SK-N-SH (cell line): ENCODE results near the gene ANKRD10. TPM values are rescaled to one million over a fixed set of nuclear protein-coding genes. Genes with fewer than 3 reads are reported as not detected.

Experiments used
- CTCF ChIA-PET: fragments of 300-600, 350-600 bp; formaldehyde crosslinking; extraction: SDS; loops from one replicate; lab custom pipeline; 2021; lab: Yijun Ruan, JAX
- POLR2A ChIA-PET: fragments of 350-600 bp; sonication (Branson Sonifier 250); formaldehyde crosslinking; extraction: SDS; loops from one replicate; lab custom pipeline; 2020; ENCODE audit warnings: antibody characterized with exemption, inconsistent platforms; lab: Yijun Ruan, JAX
- DNase-seq: peaks from one replicate; pipeline ENCODE4 v3.0.0; 2012
- H2AFZ ChIP-seq: fragments of 200-600 bp; sonication (generic); 2 replicates; pipeline ENCODE4 v1.8.1; 2016; ENCODE audit warnings: antibody characterized with exemption, mild to moderate bottlenecking, low read depth
- H3F3A ChIP-seq: fragments of 200-600 bp; sonication (generic); replicated peaks from 2 replicates; pipeline ENCODE3; 2016; ENCODE audit warnings: antibody characterized with exemption, mild to moderate bottlenecking; ENCODE audit not compliant: insufficient read depth
- H3K27ac ChIP-seq, 2 experiments: fragments of 200-500 bp in 1 of 2; fragments of 200-600 bp in 1 of 2; sonication (Bioruptor generic) in 1 of 2; sonication (generic), shearing (Covaris generic) in 1 of 2; 2 replicates each; pipeline versions ENCODE4 v1.5.1 to v1.6.1; 2014 to 2016; ENCODE audit warnings: low read depth in 2 of 2, inconsistent platforms in 1 of 2, low read length in 1 of 2, mild to moderate bottlenecking in 1 of 2, mixed read lengths in 1 of 2
- H3K27me3 ChIP-seq: fragments of 200-600 bp; sonication (generic), shearing (Covaris generic); 2 replicates; pipeline ENCODE4 v1.6.1; 2016; ENCODE audit warnings: mixed run types; ENCODE audit not compliant: insufficient read depth
- H3K36me3 ChIP-seq, 2 experiments: fragments of 200-500 bp in 1 of 2; fragments of 200-600 bp in 1 of 2; sonication (Bioruptor generic) in 1 of 2; sonication (generic) in 1 of 2; replicated peaks in 1 of 2; 2 replicates each; pipeline versions ENCODE3 to v1.5.1; 2014 to 2016; ENCODE audit warnings: low read length in 1 of 2, mild to moderate bottlenecking in 1 of 2; ENCODE audit not compliant: insufficient read depth in 2 of 2, control insufficient read depth in 1 of 2
- H3K4me1 ChIP-seq, 2 experiments: fragments of 200-500 bp in 1 of 2; fragments of 200-600 bp in 1 of 2; sonication (Bioruptor generic) in 1 of 2; sonication (generic), shearing (Covaris generic) in 1 of 2; 2 replicates each; pipeline versions ENCODE4 v1.5.1 to v1.6.1; 2014 to 2016; ENCODE audit warnings: low read depth in 1 of 2, low read length in 1 of 2, mixed run types in 1 of 2; ENCODE audit not compliant: insufficient read depth in 2 of 2, control insufficient read depth in 1 of 2
- H3K4me2 ChIP-seq: fragments of 200-600 bp; sonication (generic), shearing (Covaris generic); 2 replicates; pipeline ENCODE4 v1.6.1; 2017; ENCODE audit warnings: mixed run types
- H3K4me3 ChIP-seq, 2 experiments: fragments of 200-500 bp in 1 of 2; fragments of 200-600 bp in 1 of 2; sonication (Bioruptor generic) in 1 of 2; sonication (generic), shearing (Covaris generic) in 1 of 2; 2 replicates each; pipeline versions ENCODE4 v1.5.1 to v1.8.1; 2014 to 2016; ENCODE audit warnings: low read depth in 2 of 2, inconsistent platforms in 1 of 2, low read length in 1 of 2, mild to moderate bottlenecking in 1 of 2, mixed read lengths in 1 of 2, moderate library complexity in 1 of 2
- H3K79me2 ChIP-seq: fragments of 200-600 bp; sonication (generic); 2 replicates; pipeline ENCODE4 v1.8.1; 2017; ENCODE audit warnings: mild to moderate bottlenecking; ENCODE audit not compliant: insufficient read depth
- H3K9ac ChIP-seq: fragments of 200-600 bp; sonication (generic); 2 replicates; pipeline ENCODE4 v1.6.1; 2017; ENCODE audit warnings: mixed run types
- H3K9me2 ChIP-seq: fragments of 200-600 bp; sonication (generic); 2 replicates; pipeline ENCODE4 v1.6.1; 2017; ENCODE audit warnings: mixed run types
- H3K9me3 ChIP-seq: fragments of 200-600 bp; sonication (generic); 2 replicates; pipeline ENCODE4 v1.6.1; 2017; ENCODE audit warnings: mixed run types, mild to moderate bottlenecking, moderate library complexity
- H4K20me1 ChIP-seq: fragments of 200-600 bp; sonication (generic); 2 replicates; pipeline ENCODE4 v1.6.1; 2017; ENCODE audit warnings: mild to moderate bottlenecking, mixed run types; ENCODE audit not compliant: insufficient read depth
- CHD2 ChIP-seq: fragments of 150-350 bp; IDR thresholded peaks from 2 replicates; pipeline ENCODE4 v1.6.1; 2018; ENCODE audit warnings: low read length; ENCODE audit not compliant: partially characterized antibody
- CTCF ChIP-seq: fragments of 200-600 bp; sonication (generic); IDR thresholded peaks from 2 replicates; pipeline ENCODE4 v1.6.1; 2017; ENCODE audit warnings: antibody characterized with exemption, mild to moderate bottlenecking, moderate library complexity
- ELF1 ChIP-seq: IDR thresholded peaks from 2 replicates; pipeline ENCODE4 v1.4.0; 2012
- EZH2phosphoT487 ChIP-seq: fragments of 200-600 bp; sonication (generic); IDR thresholded peaks from 2 replicates; pipeline ENCODE4 v1.6.1; 2017; ENCODE audit warnings: low read depth, mixed run types, mild to moderate bottlenecking, antibody characterized with exemption, moderate library complexity, borderline replicate concordance
- FOSL2 ChIP-seq: IDR thresholded peaks from 2 replicates; pipeline ENCODE4 v1.4.0; 2012; ENCODE audit warnings: low read depth, mild to moderate bottlenecking, moderate library complexity, borderline replicate concordance
- FOXM1 ChIP-seq: IDR thresholded peaks from 2 replicates; pipeline ENCODE4 v1.4.0; 2012; ENCODE audit warnings: low read depth, mild to moderate bottlenecking
- GATA2 ChIP-seq: sonication (generic); formaldehyde crosslinking; IDR thresholded peaks from 2 replicates; pipeline ENCODE4 v1.5.0; 2020; ENCODE audit warnings: mild to moderate bottlenecking, missing genetic modification reagents
- JUND ChIP-seq: IDR thresholded peaks from 2 replicates; pipeline ENCODE4 v1.4.0; 2012
- MXI1 ChIP-seq: IDR thresholded peaks from 2 replicates; pipeline ENCODE4 v1.6.1; 2012; ENCODE audit warnings: mild to moderate bottlenecking, low read depth, low read length, improper control_type of control experiment
- PBX3 ChIP-seq: IDR thresholded peaks from 2 replicates; pipeline ENCODE4; 2012
- POLR2AphosphoS5 ChIP-seq: IDR thresholded peaks from 2 replicates; pipeline ENCODE4 v1.6.1; 2012; ENCODE audit warnings: low read depth, low read length
- REST ChIP-seq: IDR thresholded peaks from 2 replicates; pipeline ENCODE4 v1.6.1; 2012; ENCODE audit warnings: mild to moderate bottlenecking, low read depth, low read length, moderate library complexity
- RFX5 ChIP-seq: IDR thresholded peaks from 2 replicates; pipeline ENCODE4 v1.6.1; 2012; ENCODE audit warnings: mild to moderate bottlenecking, improper control_type of control experiment, low read length
- RXRA ChIP-seq: IDR thresholded peaks from 2 replicates; pipeline ENCODE4 v1.4.0; 2012; ENCODE audit warnings: low read depth, mild to moderate bottlenecking, borderline replicate concordance
- TCF12 ChIP-seq: IDR thresholded peaks from 2 replicates; pipeline ENCODE4 v1.4.0; 2012
- YY1 ChIP-seq: IDR thresholded peaks from 2 replicates; pipeline ENCODE4 v1.4.0; 2012; ENCODE audit warnings: low read depth, mild to moderate bottlenecking
- WGBS: methylation state at CpG from one replicate; pipeline ENCODE4 v1.1.6; 2017; ENCODE audit warnings: low lambda C conversion rate; 5-methylcytosine and 5-hydroxymethylcytosine counted together
- polyA plus RNA-seq, 3 experiments: library from polyadenylated mRNA; depleted of rRNA; stranded (reverse); fragments of >200 nt; gene quantifications; 2 replicates each; pipeline ENCODE4 v1.2.3, GENCODE V29; 2012
- TF ChIP-seq, protein P1 (sequence below): fragments of 150-350 bp; IDR thresholded peaks from 2 replicates; pipeline ENCODE4 v1.6.1; 2016; ENCODE audit warnings: mild to moderate bottlenecking, low read depth, low read length

The ANKRD10 gene
- polyA plus RNA-seq, 1 of the 3 experiments (the other 2 are of a cell fraction): 53.2 TPM

DNA sequence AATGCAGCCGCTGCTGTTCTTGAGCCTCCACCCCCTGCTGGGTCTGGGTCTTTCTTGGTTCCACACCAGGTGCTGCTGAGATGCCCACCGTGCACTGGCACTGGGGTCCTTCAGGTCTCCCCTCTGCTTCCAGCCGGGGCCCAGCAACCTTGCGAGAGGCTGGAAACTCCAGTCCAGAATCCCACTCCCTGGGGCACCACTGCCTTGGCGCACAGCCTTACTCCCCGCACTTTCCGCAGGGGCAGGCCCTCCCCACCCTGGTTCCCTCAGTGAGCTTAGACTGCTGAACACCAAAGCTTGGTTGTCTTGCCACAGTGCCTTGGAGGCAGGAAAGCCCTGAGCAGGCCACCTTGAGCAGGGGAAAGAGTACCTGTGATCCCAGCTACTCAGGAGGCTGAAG is 60.0 kb downstream of the ANKRD10 start:
- no peak overlapping the region for H3K9ac ChIP-seq
- H3K9me2 ChIP-seq: no peaks in the 10 kb centered on the region
- no peak overlapping the region for H3K27ac ChIP-seq
- H3K4me3 ChIP-seq: no peak overlapping the region
- no peaks in the 10 kb centered on the region for H3K9me3 ChIP-seq
- H3K27me3 ChIP-seq: no peaks in the 10 kb centered on the region
- no peak overlapping the region for H3K4me2 ChIP-seq
- no peaks in the 10 kb centered on the region for H3K4me1 ChIP-seq
- H3K36me3 ChIP-seq: no peaks in the 10 kb centered on the region
- H4K20me1 ChIP-seq: no peaks in the 10 kb centered on the region
- no peaks in the 10 kb centered on the region for H3F3A ChIP-seq
- no peaks in the 10 kb centered on the region for H3K79me2 ChIP-seq
- POLR2A ChIA-PET: no interaction called here
- no peak overlapping the region for H2AFZ ChIP-seq
- CTCF ChIA-PET: interaction anchor here (1.0 kb wide), 1 partner anchor 172 kb away, joined by 3 read pairs; no protein-coding TSS in a partner anchor
- 87% methylated on average over 4 of the region's 7 CpGs for WGBS
- TF ChIP-seq EZH2phosphoT487 (no peak), MXI1 (no peak), JUND (no peak), ELF1 (no peak), CHD2 (no peak), FOXM1 (no peak), CTCF (no peak), REST (no peak), RFX5 (no peak), FOSL2 (no peak), POLR2AphosphoS5 (no peak), PBX3 (no peak), RXRA (no peak), GATA2 (CRISPR knock-in tag) (no peak), TCF12 (no peak), YY1 (no peak)
- TF ChIP-seq, protein P1, sequence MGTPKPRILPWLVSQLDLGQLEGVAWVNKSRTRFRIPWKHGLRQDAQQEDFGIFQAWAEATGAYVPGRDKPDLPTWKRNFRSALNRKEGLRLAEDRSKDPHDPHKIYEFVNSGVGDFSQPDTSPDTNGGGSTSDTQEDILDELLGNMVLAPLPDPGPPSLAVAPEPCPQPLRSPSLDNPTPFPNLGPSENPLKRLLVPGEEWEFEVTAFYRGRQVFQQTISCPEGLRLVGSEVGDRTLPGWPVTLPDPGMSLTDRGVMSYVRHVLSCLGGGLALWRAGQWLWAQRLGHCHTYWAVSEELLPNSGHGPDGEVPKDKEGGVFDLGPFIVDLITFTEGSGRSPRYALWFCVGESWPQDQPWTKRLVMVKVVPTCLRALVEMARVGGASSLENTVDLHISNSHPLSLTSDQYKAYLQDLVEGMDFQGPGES: no peak
- DNase-seq: no peak
